Measurements from ENCODE around the gene ESR1. TPM values are rescaled to one million over a fixed set of nuclear protein-coding genes. Genes with fewer than 3 reads are reported as not detected.

ESR1 gene
- polyA plus RNA-seq, 1 of the 3 experiments (the other 2 are of a cell fraction), result under 0.01 TPM

GRCh38 chr6:151900256-151900655 is 92.8 kb downstream of the ESR1 start:
- no peaks in the 10 kb centered on the region for H3K79me2 ChIP-seq (ENCODE audit: insufficient read depth)
- no peaks in the 10 kb centered on the region for H3K9me3 ChIP-seq
- H3K27ac ChIP-seq (ENCODE audit: low read depth in 2 of 2, low read length in 1 of 2), result no peak overlapping the region
- WGBS (ENCODE audit: low lambda C conversion rate), result 0% methylated on average over 2 of the region's 2 CpGs
- H3K4me1 ChIP-seq (ENCODE audit: control insufficient read depth in 1 of 2, insufficient read depth in 2 of 2, low read depth in 1 of 2, low read length in 1 of 2), result no peaks in the 10 kb centered on the region
- no peak for DNase-seq
- H3K9me2 ChIP-seq, result no peaks in the 10 kb centered on the region
- no peak overlapping the region for H3K9ac ChIP-seq
- CTCF ChIA-PET, result interaction anchor here (1.0 kb wide), 1 partner anchor 135 kb away, joined by 3 read pairs; no protein-coding TSS in a partner anchor
- no peaks in the 10 kb centered on the region for H3K36me3 ChIP-seq (replicated peaks in 1 of 2; ENCODE audit: control insufficient read depth in 1 of 2, insufficient read depth in 2 of 2, low read length in 1 of 2)
- TF ChIP-seq TCF12 (IDR thresholded peaks at IDR 0.05), result no peak
- no peak for TF ChIP-seq RFX5 (IDR thresholded peaks at IDR 0.05; ENCODE audit: low read length)
- no peak for TF ChIP-seq EZH2phosphoT487 (IDR thresholded peaks at IDR 0.05; ENCODE audit: borderline replicate concordance, low read depth)
- TF ChIP-seq YY1 (IDR thresholded peaks at IDR 0.05; ENCODE audit: low read depth), result no peak
- TF ChIP-seq MAX (IDR thresholded peaks at IDR 0.05; ENCODE audit: low read depth), result no peak
- no peak for TF ChIP-seq NRF1 (IDR thresholded peaks at IDR 0.05; ENCODE audit: low read depth, low read length)
- no peak for TF ChIP-seq NFIC (IDR thresholded peaks at IDR 0.05; ENCODE audit: borderline replicate concordance)
- no peak for TF ChIP-seq CHD2 (IDR thresholded peaks at IDR 0.05; ENCODE audit: low read length, partially characterized antibody)
- TF ChIP-seq PBX3 (IDR thresholded peaks at IDR 0.05), result no peak
- TF ChIP-seq GABPA (IDR thresholded peaks at IDR 0.05; ENCODE audit: low read depth), result no peak
- no peak for TF ChIP-seq JUND (IDR thresholded peaks at IDR 0.05)
- no peak for TF ChIP-seq FOXJ3 (CRISPR knock-in tag; IDR thresholded peaks at IDR 0.05)
- no peak for TF ChIP-seq EP300 (IDR thresholded peaks at IDR 0.05; ENCODE audit: borderline replicate concordance in 1 of 2, low read depth in 1 of 2, low read length in 1 of 2)
- POLR2A ChIA-PET, result no interaction called here
- no peaks in the 10 kb centered on the region for H3K27me3 ChIP-seq (ENCODE audit: insufficient read depth)
- H2AFZ ChIP-seq (ENCODE audit: low read depth), result no peak overlapping the region
- H3F3A ChIP-seq (replicated peaks; ENCODE audit: insufficient read depth), result no peaks in the 10 kb centered on the region
- H3K4me2 ChIP-seq, result no peak overlapping the region
- H4K20me1 ChIP-seq (ENCODE audit: insufficient read depth), result no peaks in the 10 kb centered on the region
- H3K4me3 ChIP-seq (ENCODE audit: low read depth in 2 of 2, low read length in 1 of 2), result no peak overlapping the region

GRCh38 chr6:151901009-151901411 is 93.5 kb downstream of the ESR1 start:
- no peak overlapping the region for H2AFZ ChIP-seq (ENCODE audit: low read depth)
- no peaks in the 10 kb centered on the region for H3K79me2 ChIP-seq (ENCODE audit: insufficient read depth)
- no peaks in the 10 kb centered on the region for H3K27me3 ChIP-seq (ENCODE audit: insufficient read depth)
- no peak overlapping the region for H3K4me3 ChIP-seq (ENCODE audit: low read depth in 2 of 2, low read length in 1 of 2)
- no peak overlapping the region for H3K27ac ChIP-seq (ENCODE audit: low read depth in 2 of 2, low read length in 1 of 2)
- WGBS (ENCODE audit: low lambda C conversion rate), result 24% methylated on average over 4 of the region's 6 CpGs
- no peak overlapping the region for H3K4me2 ChIP-seq
- POLR2A ChIA-PET, result no interaction called here
- no peaks in the 10 kb centered on the region for H3K4me1 ChIP-seq (ENCODE audit: control insufficient read depth in 1 of 2, insufficient read depth in 2 of 2, low read depth in 1 of 2, low read length in 1 of 2)
- H4K20me1 ChIP-seq (ENCODE audit: insufficient read depth), result no peaks in the 10 kb centered on the region
- H3K9me3 ChIP-seq, result no peaks in the 10 kb centered on the region
- no peaks in the 10 kb centered on the region for H3K36me3 ChIP-seq (replicated peaks in 1 of 2; ENCODE audit: control insufficient read depth in 1 of 2, insufficient read depth in 2 of 2, low read length in 1 of 2)
- H3K9ac ChIP-seq, result no peak overlapping the region
- no peaks in the 10 kb centered on the region for H3F3A ChIP-seq (replicated peaks; ENCODE audit: insufficient read depth)
- CTCF ChIA-PET, result no interaction called here
- H3K9me2 ChIP-seq, result no peaks in the 10 kb centered on the region
- TF ChIP-seq RAD21 (IDR thresholded peaks at IDR 0.05; ENCODE audit: low read length) (no peak), EP300 (IDR thresholded peaks at IDR 0.05; ENCODE audit: borderline replicate concordance in 1 of 2, low read depth in 1 of 2, low read length in 1 of 2) (no peak), SIN3A (IDR thresholded peaks at IDR 0.05; ENCODE audit: borderline replicate concordance, low read depth, low read length) (no peak), FOXM1 (IDR thresholded peaks at IDR 0.05; ENCODE audit: low read depth) (no peak), RXRA (IDR thresholded peaks at IDR 0.05; ENCODE audit: borderline replicate concordance, low read depth) (no peak), REST (IDR thresholded peaks at IDR 0.05; ENCODE audit: low read depth, low read length) (no peak), GATA2 (CRISPR knock-in tag; IDR thresholded peaks at IDR 0.05) (no peak), ZBTB33 (IDR thresholded peaks at IDR 0.05; ENCODE audit: borderline replicate concordance, low read depth) (no peak), EZH2phosphoT487 (IDR thresholded peaks at IDR 0.05; ENCODE audit: borderline replicate concordance, low read depth) (no peak)
- DNase-seq, result no peak

All from SK-N-SH (cell line).